CD4-positive, alpha-beta T cell treated with Interleukin-17A for 4 hours (primary cell): Measurements from ENCODE around the gene GNG2.

Source experiments
- DNase-seq: peaks from one replicate; pipeline ENCODE4 v3.0.0-alpha.2; 2020; ENCODE audit warnings: mixed read lengths

The GNG2 gene

DNA sequence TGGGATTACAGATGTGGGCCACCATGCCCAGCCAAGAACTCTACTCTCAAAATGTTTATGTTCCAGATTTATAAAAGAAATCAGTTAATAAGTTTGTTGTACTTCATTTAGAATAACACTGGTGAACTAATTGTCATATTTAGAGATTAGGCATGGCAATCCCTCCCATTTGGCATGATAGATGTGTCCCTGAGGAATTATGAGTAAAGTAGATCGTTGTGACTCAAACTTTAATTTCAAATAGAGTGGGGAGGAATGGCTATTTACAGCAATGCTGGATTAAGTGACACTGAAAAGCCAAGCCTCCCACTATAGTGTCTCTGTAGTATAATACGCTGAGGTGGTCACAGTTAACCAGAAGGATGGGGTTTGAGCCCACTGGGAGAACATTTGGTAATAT is 89.6 kb downstream of the GNG2 start:
- DNase-seq: no peak

DNA sequence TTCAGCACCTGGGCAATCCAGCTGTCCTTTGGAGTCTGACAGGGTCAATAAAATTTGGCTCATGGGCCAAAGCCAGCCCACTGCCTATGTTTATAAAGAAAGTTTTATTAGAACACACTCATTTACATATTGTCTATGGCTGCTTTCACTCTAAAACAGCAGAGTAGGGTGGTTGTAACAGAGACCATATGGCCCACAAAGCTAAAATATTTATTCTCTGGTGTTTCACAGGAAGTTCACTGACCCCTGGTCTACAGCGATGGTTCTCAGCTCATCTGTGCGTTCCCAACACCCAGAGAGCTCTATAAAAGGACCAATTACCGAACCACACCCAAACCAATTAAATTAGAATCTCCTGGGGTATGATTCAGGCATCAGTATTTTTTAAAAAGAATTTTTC is 91.2 kb downstream of the GNG2 start:
- DNase-seq: no peak

DNA sequence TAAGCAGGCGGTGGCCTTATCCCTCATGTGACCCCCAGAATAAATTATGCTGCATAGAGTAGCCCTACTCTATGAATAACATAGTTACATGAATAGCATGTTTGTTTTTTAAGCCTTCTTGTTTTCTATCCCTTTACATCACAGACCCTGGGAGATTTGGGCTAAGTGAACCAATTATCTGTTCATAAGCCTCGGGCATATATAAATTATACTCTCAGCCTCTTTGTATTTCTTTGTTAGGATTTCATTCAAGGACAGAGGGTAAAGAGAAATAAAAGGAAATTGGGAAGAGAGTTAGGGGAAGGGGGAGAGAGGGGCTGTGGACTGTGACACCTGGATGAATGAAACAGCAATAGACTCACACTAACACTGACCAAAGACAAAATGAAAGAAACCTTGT is 93.6 kb downstream of the GNG2 start:
- DNase-seq: no peak

DNA sequence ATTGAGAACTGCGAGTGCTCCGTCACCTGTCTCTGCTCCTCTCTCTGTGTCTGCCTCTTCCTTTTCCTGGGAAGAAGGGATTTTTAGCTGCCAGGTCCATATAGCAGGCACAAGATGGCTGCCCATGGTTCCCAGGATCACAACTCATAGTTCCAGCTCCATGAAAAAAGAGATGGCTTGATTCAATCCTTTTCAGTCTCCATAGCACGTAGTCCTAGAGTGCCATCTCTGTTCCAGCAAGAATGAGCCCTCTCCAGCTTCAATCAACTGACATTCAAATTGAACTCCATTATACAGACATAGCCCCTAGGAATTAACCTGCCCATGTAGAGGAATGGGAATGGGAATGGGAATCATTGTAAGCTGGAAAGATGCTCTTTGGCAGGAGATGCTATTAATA is 94.2 kb downstream of the GNG2 start:
- DNase-seq: no peak

DNA sequence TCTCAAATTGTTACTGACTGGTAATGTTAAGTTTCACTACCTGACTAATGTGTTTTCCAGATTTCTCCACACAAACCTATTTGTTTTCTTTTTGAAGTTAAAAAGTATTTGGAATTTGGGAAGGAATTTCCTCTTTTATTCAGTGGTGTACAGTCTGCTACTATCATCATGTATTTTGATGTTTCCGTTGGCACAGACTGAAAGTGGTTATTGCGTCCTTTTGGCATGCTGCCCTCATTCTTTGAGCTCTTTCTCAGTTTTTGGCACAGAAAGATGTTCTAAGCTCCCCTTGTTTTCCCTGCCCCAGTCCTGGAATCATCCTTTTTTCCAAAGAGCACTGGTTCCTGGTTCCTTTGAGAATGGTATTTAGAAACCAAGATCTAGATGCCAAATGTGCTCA is 97.5 kb downstream of the GNG2 start:
- DNase-seq: no peak

DNA sequence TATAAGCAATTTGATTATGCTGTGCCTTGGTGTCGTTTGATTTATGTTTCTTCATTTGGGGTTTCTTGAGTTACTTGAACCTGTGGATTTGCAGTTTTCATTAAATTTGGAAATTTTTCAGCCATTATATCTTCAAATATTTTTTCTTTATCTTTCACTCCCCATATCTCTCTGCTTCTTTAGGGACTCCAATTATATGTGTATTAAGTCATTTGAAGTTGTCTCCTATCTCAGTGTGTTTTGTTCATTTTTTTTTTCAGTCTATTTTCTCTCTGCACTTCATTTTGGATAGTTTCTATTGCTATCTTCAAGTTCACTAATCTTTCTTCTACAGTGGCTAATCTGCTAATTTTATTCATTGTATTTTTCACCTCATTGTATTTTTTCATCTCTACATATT is 99.5 kb downstream of the GNG2 start:
- DNase-seq: no peak

DNA sequence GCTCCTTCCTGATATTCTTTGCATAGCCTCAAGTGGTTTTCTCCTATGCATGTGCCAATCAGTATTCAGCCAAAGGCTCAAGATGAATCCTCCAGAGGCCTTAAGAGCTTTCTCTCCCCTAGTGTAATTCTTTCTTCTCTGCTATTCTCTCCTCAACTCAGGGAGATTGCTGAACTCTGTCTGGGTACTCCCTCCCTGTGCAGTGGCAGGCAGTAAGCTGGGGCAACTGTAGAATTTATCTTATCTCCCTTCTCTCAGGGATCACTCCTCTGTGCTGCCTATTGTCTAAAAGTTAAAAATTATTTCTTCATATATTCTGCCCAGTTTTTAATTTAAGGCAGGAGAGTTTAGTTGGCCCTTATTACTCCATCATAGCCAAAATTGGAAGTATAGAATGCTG is 100.5 kb downstream of the GNG2 start:
- no peak for DNase-seq

DNA sequence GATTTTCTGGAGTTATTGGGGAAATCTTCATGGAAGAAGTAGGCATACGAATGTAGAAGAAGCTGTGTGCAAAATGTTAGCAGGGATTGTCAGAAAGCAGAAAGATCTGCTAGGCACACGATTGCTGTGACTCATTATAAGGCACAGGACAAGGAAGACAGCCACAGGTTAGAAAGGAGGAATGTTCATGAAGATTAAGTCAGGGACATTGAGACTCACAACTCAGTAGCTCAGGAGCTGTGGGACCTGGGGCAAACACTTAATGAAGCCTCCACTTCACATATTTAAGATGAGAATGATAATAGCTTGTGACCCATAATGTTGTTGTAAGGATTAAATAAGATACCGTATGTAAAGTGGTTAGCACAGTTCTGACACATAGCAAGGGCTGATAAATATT is 102.3 kb downstream of the GNG2 start:
- DNase-seq: no peak

DNA sequence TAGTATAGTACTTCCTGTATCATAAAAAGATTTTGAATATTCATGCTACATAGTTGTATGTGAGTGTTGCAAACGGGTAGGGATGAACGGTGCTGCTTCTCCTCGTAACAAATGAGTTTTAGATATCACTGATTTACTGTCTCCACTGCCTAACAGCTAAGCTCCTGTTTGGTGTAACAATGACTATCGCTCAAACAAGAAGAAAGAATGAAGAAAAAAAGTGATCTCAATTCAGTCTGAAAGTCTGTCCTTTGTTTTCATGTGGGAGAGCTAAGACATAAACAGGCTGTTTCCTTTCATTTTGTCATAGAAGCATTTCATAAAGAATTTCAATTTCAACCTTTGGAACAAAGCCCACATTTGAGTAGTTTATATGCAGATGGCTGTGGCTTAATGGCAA is 102.9 kb downstream of the GNG2 start:
- no peak for DNase-seq

DNA sequence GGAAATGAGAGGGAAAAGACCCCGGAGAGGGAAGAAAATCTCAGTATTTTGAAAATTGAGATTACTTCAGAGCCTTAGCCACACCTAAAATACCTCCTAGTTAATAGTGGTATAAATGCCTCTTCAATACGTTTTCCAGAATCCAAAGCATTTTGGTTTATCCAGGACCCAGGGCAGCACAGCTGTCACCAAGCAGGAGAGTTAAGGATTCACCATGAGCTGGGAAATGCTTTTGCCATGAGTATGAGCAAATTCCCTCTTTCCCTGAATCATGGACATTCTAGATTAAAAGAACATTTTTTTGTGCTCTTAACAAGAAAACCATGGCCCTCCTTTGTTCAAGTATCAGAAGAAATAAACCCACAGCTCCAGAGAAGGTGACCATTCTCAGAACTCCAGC is 107.1 kb downstream of the GNG2 start:
- DNase-seq: no peak

DNA sequence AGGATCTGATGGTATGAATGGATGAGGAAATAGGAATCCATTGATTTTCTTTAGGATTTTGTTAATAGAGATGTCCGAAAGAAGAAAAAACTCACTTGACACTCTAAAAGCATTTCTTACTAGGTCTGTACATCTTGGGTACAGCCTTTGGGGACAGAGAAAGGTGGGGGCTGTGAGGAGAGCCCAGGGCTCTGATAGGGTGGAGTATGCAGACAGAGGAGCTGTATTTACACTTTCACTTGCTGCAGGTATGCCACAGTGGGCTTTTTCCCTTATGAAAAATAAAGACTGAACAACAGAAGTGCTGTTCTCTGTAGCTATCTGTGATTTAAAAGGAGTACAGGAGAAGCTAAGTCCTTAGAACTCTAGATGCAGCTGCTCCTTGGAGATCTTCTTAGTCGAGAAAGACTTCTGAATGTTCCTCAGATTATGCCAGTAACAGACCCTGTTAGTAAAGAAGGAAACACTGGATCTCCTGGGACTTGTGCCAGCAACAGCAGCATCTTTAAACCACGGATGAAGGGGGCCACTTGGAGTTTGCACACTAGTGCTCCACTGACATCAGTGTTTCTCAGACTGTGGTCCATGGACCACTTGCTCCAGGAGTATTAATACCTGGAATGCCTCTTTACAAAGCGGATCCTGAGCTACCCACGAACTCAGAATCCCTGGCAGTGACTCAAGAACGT is 109.6 kb downstream of the GNG2 start:
- DNase-seq: no peak

DNA sequence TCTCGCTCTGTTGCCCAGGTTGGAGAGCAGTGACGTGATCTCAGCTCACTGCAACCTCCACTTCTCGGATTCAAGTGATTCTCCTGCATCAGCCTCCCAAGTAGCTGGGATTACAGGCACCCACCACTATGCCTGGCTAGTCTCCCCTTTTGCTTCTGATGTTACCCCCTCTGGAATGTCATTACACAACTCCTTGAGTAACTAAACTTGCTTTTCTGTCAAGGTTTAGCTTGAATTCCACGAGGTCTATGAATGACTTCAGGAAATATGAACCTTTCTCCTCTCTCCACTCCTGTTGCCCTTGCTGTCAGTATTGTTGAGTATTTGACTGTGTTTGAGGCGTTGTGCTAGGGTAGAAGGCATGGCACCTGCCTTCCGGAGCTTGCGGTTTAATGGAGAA is 112.2 kb downstream of the GNG2 start:
- no peak for DNase-seq

DNA sequence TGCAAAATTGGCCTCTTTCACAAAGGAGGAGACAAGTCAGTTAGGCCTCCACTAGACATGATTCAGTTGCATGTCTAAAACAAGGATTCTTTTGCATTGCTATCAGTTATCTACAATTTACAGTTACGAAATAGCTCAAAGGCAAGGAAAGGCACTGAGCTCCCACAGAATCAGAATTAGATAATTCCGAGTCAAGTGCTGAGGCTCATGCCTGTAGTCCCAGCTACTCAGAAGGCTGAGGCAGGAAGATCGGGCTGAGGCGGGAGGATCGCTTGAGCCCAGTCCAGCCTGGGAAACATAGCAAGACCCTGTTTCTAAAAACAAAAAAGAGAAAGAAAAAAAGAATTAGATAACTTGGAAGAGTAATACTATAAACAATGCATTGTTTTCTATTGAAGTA is 116.7 kb downstream of the GNG2 start:
- DNase-seq: no peak

DNA sequence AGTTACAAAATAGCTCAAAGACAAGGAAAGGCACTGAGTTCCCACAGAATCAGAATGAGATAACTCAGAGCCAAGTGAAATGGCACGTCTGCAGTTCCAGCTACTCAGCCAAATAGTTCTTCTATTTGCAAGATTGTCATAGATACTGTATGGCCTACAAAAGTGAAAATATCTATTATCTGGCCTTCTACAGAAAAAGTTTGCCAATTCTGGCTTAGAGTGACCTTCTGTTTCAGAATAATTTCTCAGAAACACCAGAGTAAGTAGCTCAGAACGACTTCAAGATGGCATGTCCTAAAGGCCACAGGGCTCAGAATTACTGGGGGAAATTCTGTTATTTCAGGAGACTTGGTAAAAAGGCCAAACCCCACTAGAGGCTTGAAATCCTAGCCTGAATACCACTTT is 118.3 kb downstream of the GNG2 start:
- DNase-seq: no peak

DNA sequence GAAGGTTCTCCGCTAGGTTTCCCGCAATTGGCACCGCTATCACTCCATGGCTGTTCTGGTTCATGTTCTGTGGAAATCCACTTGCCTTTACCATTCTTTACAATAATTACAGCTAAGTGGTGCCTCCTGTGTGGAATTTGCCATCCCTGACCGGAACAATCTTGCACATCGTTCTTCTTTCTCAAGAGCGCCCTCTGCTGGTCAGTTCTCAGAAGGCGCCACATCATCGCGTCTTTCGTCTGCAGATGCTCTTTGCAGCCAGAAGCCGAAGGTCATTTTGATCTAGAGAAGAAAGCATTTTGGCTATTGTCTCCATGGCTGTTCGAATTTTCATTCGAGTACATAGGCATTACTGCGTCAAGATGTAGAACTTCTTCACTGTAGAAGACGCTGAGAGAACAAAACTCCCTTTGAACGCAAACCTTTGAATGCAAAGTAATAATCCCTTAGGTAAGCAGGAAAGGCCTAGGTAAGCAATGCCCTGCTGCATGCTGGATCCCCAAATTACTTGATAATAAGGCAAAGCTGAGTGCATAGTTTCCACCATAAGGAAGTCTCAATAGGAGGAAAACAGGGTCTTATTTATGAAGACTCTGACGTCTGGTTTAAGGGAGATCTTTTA is 118.8 kb downstream of the GNG2 start:
- DNase-seq: peak; percentile 88

DNA sequence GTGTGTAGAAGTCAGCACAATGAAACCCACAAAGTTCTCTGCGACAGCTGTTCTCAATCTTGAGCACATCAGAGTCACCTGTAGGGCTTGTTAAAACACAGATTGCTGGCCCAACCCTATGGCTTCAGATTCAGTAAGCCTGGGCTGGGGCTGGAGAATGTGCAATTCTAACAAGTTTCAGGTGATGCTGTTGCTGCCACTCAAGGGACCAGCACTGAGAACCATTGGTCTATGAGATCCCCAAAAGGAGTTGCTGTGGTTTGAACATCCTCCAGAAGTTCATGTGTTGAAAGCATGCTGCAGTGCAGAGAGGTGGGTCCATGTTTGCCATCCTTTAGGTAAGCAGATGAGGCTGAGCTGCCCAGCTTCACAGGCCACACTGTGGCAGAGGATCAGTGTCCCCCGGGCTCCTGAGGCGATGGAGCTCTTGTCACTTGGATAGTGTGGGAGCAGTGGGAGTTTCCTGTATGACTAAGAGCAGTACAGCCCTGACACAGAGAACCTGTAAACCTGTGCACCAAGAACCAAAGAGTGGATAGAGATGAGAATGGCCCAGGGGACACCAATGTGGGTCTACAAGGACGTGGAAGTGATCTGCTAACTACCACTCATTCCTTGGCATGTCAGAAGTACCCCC is 120.9 kb downstream of the GNG2 start:
- DNase-seq: no peak

DNA sequence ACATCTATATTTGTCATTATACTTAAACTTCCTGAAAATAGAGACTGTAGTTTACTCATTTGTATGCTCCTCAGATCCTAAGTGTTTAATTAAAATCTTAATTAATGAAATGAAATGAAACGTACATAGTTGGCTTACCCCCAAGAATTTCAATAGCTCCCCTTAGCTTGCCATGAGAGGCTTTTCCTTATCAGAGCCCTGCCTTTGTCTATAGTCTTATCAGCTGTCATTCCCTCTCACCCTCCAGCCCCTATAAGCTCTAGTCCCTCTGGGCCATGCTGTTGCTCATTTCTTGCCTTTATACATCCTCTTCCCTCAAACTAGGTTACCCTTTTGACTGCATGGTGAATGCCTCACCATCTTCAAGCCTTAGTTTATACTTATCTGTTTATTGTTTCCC is 127.8 kb downstream of the GNG2 start:
- no peak for DNase-seq

DNA sequence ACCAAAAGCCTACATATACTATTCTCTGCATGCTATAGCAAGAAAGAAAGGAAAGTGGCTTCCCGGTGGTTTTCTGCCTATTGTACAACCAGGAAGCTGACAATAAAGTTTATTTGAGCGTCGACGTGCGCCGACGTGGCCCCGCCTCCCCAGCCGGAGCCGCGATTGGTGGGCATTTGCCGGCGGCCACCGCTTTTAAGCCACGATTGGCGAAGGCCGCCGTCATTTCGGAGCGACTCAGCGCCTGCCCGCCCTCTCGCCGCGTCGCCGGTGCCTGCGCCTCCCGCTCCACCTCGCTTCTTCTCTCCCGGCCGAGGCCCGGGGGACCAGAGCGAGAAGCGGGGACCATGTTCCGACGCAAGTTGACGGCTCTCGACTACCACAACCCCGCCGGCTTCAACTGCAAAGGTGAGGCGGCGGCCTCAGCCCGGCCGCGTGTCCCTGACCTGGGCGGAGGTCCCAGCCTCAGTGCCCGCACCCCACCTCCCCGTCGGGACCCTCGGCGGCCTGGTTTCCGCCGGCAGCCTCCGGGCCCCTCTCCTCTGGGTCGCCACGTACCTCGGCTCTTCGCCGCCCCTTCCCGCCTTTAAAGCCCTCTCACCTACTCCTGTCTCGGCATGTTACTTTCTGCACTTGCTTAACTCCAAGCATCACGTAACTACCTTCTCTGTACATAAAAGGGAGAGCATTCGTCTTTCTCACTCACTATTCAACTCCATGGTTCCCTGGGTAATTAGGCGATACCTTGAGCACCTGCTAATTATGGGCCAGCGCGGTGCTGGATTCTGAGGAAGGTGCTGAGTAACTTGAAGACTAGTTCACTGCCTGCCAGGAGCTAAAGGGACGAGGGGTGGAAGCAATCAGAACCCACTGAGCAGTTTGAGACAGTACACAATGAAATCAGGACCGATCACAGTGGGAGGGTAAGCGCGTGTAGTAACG is 129.2 kb downstream of the GNG2 start, which contains the start of gene RTRAF:
RTRAF (plus strand) TSS at position 254 of the 942 bp plus-strand sequence; CDS start at position 348, 94 bp downstream.
- DNase-seq: peak; percentile 94

DNA sequence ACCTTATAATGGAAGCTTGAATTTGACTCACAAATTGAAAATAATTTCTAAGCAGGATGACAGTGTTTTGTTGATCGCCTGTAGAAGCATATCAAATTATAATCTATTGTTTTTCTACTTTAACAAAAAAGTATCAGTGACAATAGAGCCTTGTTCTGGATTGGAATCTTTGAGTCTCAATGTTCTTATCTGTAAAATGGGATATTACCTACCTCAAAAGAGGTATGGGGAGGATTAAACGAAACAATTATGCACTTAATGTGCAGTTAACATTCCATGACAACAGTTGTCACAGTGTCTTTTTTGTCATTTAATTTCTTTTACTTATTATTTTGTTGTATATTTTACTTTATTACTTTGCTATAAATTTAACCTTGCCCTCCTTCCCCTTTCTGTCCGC is 130.1 kb downstream of the GNG2 start:
- no peak for DNase-seq

DNA sequence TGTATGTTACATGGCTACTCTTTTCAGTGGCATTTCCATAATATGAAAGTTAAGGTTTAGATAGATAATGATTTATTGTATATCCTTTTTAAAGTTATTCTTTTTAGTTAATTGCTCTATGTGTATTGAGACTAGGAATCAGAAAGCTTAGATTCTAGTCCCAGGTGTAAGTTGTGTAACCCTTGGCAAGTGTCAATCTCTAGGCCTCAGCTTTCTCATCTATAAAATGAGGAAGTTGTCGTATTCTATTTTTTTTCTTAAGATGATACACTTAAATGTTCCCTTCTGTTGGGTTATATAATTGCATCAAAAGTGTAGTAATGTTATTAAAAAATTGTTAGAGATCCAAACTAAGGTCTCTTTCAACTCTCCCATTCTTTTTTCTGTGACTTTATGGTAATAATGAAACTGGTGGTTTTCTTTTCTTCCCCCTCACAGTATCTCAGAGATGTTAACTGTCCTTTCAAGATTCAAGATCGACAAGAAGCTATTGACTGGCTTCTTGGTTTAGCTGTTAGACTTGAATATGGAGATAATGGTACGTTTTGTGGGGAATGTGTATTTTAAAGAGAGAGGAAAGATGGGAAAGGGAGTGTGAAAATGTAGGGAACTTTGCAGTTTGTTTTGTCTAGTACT is 133.0 kb downstream of the GNG2 start:
- no peak for DNase-seq

DNA sequence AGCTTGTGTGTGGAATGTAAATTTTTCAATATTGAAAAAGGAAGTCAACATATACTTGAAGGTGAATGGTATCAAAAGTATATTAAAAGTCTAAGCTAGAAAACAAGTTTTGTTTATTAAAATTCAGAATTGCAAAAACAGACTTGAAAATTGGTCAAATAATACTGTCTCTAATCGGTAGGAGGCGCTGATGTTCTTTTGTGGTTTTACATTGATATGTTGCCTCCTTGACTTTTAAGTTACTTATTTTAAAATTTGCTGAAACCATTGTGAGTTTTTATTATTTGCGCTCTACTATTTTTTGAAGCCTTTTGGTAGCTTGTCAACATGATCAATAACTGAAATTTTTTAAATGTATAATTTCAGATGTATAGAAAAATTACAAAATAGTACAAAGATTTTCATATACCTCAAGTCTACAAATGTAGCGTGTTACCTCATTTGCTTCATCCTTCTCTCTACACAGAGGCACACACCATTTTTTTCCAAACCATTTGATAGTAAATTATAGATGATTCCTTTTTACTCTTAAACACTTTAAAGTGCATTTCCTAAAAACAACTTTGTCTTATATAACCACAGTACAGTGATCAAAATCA is 135.8 kb downstream of the GNG2 start:
- peak; percentile 22 for DNase-seq

DNA sequence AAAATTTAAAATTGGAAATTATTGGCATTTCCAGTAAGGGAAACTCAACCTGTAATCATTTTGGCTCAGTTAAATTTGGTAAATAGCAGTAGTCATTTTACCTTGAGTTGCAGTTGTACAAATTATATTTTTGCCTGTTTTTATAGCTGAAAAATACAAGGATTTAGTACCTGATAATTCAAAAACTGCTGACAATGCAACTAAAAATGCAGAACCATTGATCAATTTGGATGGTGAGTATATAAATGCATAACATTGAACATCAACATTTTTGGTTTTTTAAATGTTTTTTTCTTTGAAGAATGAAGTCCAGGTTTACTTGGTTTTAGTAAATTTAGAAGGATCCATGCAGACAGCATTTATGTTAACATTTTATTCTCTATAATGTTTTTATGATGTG is 137.9 kb downstream of the GNG2 start:
- DNase-seq: no peak
